PC-9 (cell line): ENCODE data around the gene LHFPL2.

Source experiments
- EZH2 ChIP-seq: fragments of 200-600 bp; sonication (generic); IDR thresholded peaks from 2 replicates; pipeline ENCODE4 v1.8.0; 2017; ENCODE audit warnings: antibody characterized with exemption, low read depth
- TF ChIP-seq, protein P1 (sequence below): fragments of 200-600 bp; sonication (generic); conservative IDR thresholded peaks from 2 replicates; pipeline ENCODE4 v1.6.1; 2017; ENCODE audit warnings: mixed run types, antibody characterized with exemption, mild to moderate bottlenecking, moderate library complexity

GRCh38 chr5:78691084-78691960 lies 42.8 kb upstream of the LHFPL2 start:
- TF ChIP-seq, protein P1, sequence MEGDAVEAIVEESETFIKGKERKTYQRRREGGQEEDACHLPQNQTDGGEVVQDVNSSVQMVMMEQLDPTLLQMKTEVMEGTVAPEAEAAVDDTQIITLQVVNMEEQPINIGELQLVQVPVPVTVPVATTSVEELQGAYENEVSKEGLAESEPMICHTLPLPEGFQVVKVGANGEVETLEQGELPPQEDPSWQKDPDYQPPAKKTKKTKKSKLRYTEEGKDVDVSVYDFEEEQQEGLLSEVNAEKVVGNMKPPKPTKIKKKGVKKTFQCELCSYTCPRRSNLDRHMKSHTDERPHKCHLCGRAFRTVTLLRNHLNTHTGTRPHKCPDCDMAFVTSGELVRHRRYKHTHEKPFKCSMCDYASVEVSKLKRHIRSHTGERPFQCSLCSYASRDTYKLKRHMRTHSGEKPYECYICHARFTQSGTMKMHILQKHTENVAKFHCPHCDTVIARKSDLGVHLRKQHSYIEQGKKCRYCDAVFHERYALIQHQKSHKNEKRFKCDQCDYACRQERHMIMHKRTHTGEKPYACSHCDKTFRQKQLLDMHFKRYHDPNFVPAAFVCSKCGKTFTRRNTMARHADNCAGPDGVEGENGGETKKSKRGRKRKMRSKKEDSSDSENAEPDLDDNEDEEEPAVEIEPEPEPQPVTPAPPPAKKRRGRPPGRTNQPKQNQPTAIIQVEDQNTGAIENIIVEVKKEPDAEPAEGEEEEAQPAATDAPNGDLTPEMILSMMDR, result no peak
- no peak for TF ChIP-seq EZH2
